IMR-90 (cell line): Measurements from ENCODE around the gene GDI2. TPM values are rescaled to one million over a fixed set of nuclear protein-coding genes. Genes with fewer than 3 reads are reported as not detected.
"Not testable (repeated sequence)": the region's sequence is repeated elsewhere in the genome, so short reads cannot be mapped to it uniquely, and the experiment has no call there.

Source experiments
- ATAC-seq: fragments of 200-7000 bp; cut with Tn5 transposase; 2 replicates; pipeline ENCODE4 v1.9.1; 2020; ENCODE audit warnings: low read depth, mild to moderate bottlenecking, moderate library complexity
- BruUV-seq: library from RNA; stranded (reverse); fragments of 400-500 nt; replicated peaks from 2 replicates; lab custom pipeline; 2021; lab: Mats Ljungman, UMichigan
- CTCF ChIA-PET: fragments of 300-600 bp; formaldehyde crosslinking; extraction: SDS; loops from one replicate; lab custom pipeline; 2021; ENCODE audit warnings: antibody characterized with exemption; lab: Yijun Ruan, JAX
- POLR2A ChIA-PET: fragments of 300-600 bp; sonication (Branson Sonifier 250); formaldehyde crosslinking; loops from one replicate; lab custom pipeline; 2022; ENCODE audit warnings: antibody characterized with exemption; ENCODE audit not compliant: unreplicated experiment; lab: Charles Lee
- DNase-seq: peaks from one replicate; pipeline ENCODE4 v3.0.0; 2013
- H2AFZ ChIP-seq: replicated peaks from 2 replicates; pipeline ENCODE3; 2013; ENCODE audit warnings: low read length, mild to moderate bottlenecking; ENCODE audit not compliant: poor library complexity
- H2AK5ac ChIP-seq: 2 replicates; pipeline ENCODE4 v1.6.1; 2013; ENCODE audit warnings: low read depth, low read length, inconsistent platforms
- H2AK9ac ChIP-seq: replicated peaks from 2 replicates; pipeline ENCODE3; 2013; ENCODE audit warnings: mild to moderate bottlenecking, low read depth, low read length, moderate library complexity; ENCODE audit not compliant: poor library complexity
- H2BK120ac ChIP-seq: 2 replicates; pipeline ENCODE4 v1.6.1; 2013; ENCODE audit warnings: low read depth, low read length, inconsistent platforms
- H2BK15ac ChIP-seq: 3 replicates; pipeline ENCODE4 v1.6.1; 2013; ENCODE audit warnings: low read depth, low read length, inconsistent platforms
- H2BK20ac ChIP-seq: 2 replicates; pipeline ENCODE4 v1.6.1; 2013; ENCODE audit warnings: low read depth, mild to moderate bottlenecking, inconsistent platforms, low read length, moderate library complexity
- H2BK5ac ChIP-seq: 2 replicates; pipeline ENCODE4 v1.6.1; 2013; ENCODE audit warnings: mild to moderate bottlenecking, low read depth, low read length, inconsistent platforms; ENCODE audit not compliant: poor library complexity, severe bottlenecking
- H3K14ac ChIP-seq: replicated peaks from 2 replicates; pipeline ENCODE4 v1.6.1; 2013; ENCODE audit warnings: low read depth, low read length, inconsistent platforms
- H3K18ac ChIP-seq: 2 replicates; pipeline ENCODE4 v1.6.1; 2013; ENCODE audit warnings: low read depth, low read length, control low read depth
- H3K23ac ChIP-seq: 2 replicates; pipeline ENCODE4 v1.6.1; 2013; ENCODE audit warnings: low read depth, low read length, inconsistent platforms
- H3K27ac ChIP-seq: 2 replicates; pipeline ENCODE4 v1.5.1; 2013; ENCODE audit warnings: mild to moderate bottlenecking, control low read depth, low read length; ENCODE audit not compliant: insufficient read depth
- H3K27me3 ChIP-seq: 2 replicates; pipeline ENCODE4 v1.6.1; 2013; ENCODE audit warnings: low read length; ENCODE audit not compliant: control insufficient read depth, insufficient read depth
- H3K36me3 ChIP-seq: 2 replicates; pipeline ENCODE4 v1.6.1; 2013; ENCODE audit warnings: low read length, mixed read lengths; ENCODE audit not compliant: control insufficient read depth, insufficient read depth
- H3K4ac ChIP-seq: 2 replicates; pipeline ENCODE4 v1.6.1; 2013; ENCODE audit warnings: low read depth, low read length, inconsistent platforms
- H3K4me1 ChIP-seq: 2 replicates; pipeline ENCODE4 v1.6.1; 2013; ENCODE audit warnings: low read length, mixed read lengths; ENCODE audit not compliant: control insufficient read depth, insufficient read depth
- H3K4me2 ChIP-seq: 2 replicates; pipeline ENCODE4 v1.6.1; 2013; ENCODE audit warnings: low read depth, mild to moderate bottlenecking, control low read depth, low read length, moderate library complexity
- H3K4me3 ChIP-seq: 2 replicates; pipeline ENCODE4 v1.5.1; 2013; ENCODE audit warnings: low read depth, mild to moderate bottlenecking, control low read depth, low read length, moderate library complexity; ENCODE audit not compliant: insufficient read depth
- H3K56ac ChIP-seq: 2 replicates; pipeline ENCODE4 v1.6.1; 2013; ENCODE audit warnings: low read length, inconsistent platforms; ENCODE audit not compliant: insufficient read depth; ENCODE audit errors: extremely low read depth
- H3K79me1 ChIP-seq, 2 experiments: 2 replicates each; pipeline ENCODE4 v1.6.1; 2013; ENCODE audit warnings: low read length in 2 of 2, inconsistent platforms in 1 of 2, low read depth in 1 of 2
- H3K9ac ChIP-seq: 2 replicates; pipeline ENCODE4 v1.6.1; 2013; ENCODE audit warnings: low read depth, low read length, control low read depth
- H3K9me1 ChIP-seq: 2 replicates; pipeline ENCODE4 v1.6.1; 2013; ENCODE audit warnings: low read length, inconsistent platforms; ENCODE audit not compliant: insufficient read depth
- H3K9me3 ChIP-seq: 2 replicates; pipeline ENCODE4 v1.6.1; 2013; ENCODE audit warnings: low read length; ENCODE audit not compliant: control insufficient read depth, insufficient read depth
- H4K20me1 ChIP-seq: 2 replicates; pipeline ENCODE4 v1.6.1; 2013; ENCODE audit warnings: low read length, inconsistent platforms; ENCODE audit not compliant: insufficient read depth
- H4K5ac ChIP-seq: 2 replicates; pipeline ENCODE4 v1.6.1; 2013; ENCODE audit warnings: mild to moderate bottlenecking, low read depth, low read length, control low read depth
- H4K8ac ChIP-seq, 2 experiments: 2 replicates each; pipeline ENCODE4 v1.6.1; 2013; ENCODE audit warnings: low read depth in 2 of 2, low read length in 2 of 2, control low read depth in 1 of 2, inconsistent platforms in 1 of 2
- H4K91ac ChIP-seq: 2 replicates; pipeline ENCODE4 v1.6.1; 2013; ENCODE audit warnings: low read depth, low read length, inconsistent platforms; ENCODE audit not compliant: insufficient read depth
- WGBS, 2 experiments: methylation state at CpG; one replicate each; pipeline versions ENCODE4 v1.1.5 to v1.1.7; 2013; ENCODE audit warnings: missing lambda C conversion rate in 2 of 2; ENCODE audit not compliant: insufficient read length in 1 of 2; ENCODE audit errors: extremely low coverage in 2 of 2; 5-methylcytosine and 5-hydroxymethylcytosine counted together
- dilution Hi-C: fragments of 300-500 bp; cut with HindIII; formaldehyde crosslinking; loops from one replicate; pipeline ENCODE4 v1.14.3; 2018; ENCODE audit warnings: low sequenced_read_pairs; ENCODE audit not compliant: unreplicated experiment
- in situ Hi-C: fragments of 300-500 bp; cut with MboI; formaldehyde crosslinking; loops from 3 replicates; pipeline ENCODE4 v1.14.3; 2019; ENCODE audit warnings: low sequenced_read_pairs, inconsistent platforms, mixed read lengths
- intact Hi-C: fragments of 100-400 bp; cut with micrococcal nuclease; formaldehyde crosslinking; loops from 2 replicates; pipeline ENCODE4 v1.10.0; 2022
- polyA plus RNA-seq, 3 experiments: library from polyadenylated mRNA; depleted of rRNA; stranded (reverse); fragments of >200 nt; gene quantifications; 2 replicates each; pipeline ENCODE4 v1.2.3, GENCODE V29; 2012; ENCODE audit warnings: low replicate concordance in 1 of 3
- total RNA-seq: library from RNA; depleted of rRNA; stranded (reverse); fragments of >200 nt; gene quantifications from 2 replicates; pipeline ENCODE4 v1.2.3, GENCODE V29; 2012

The GDI2 gene
- total and polyA plus RNA-seq, 2 of the 4 experiments (the other 2 are of a cell fraction) = 171 to 396 TPM

- peaks cover 37 to 58% of the 10 kb centered on the region in 2 experiments for H3K79me1 ChIP-seq
- intact Hi-C loops, in situ Hi-C loops, H3K9me3 ChIP-seq, H2BK5ac ChIP-seq, DNase-seq, ATAC-seq, H3K27ac ChIP-seq, H4K5ac ChIP-seq, H3K27me3 ChIP-seq, H3K18ac ChIP-seq, BruUV-seq, H3K23ac ChIP-seq, H2AFZ ChIP-seq, H3K4me2 ChIP-seq, H2BK120ac ChIP-seq, H4K8ac ChIP-seq, H3K4ac ChIP-seq, H2BK15ac ChIP-seq, H3K4me3 ChIP-seq, H3K14ac ChIP-seq, H3K9ac ChIP-seq, dilution Hi-C loops, H2AK5ac ChIP-seq, H3K56ac ChIP-seq, H4K91ac ChIP-seq, POLR2A ChIA-PET, H2AK9ac ChIP-seq, H2BK20ac ChIP-seq: not testable (repeated sequence)
- H4K20me1 ChIP-seq = peaks cover 72% of the 10 kb centered on the region
- peaks cover 24% of the 10 kb centered on the region for H3K36me3 ChIP-seq
- CTCF ChIA-PET = interaction anchor here (1.9 kb wide), 1 partner anchor 9 kb away, joined by 5 read pairs; no protein-coding TSS in a partner anchor
- WGBS, 2 experiments = no CpG with 5 or more reads among the region's 3 CpGs
- H3K9me1 ChIP-seq = peaks cover 25% of the 10 kb centered on the region
- peaks cover 13% of the 10 kb centered on the region for H3K4me1 ChIP-seq
These were observed 35.5 kb downstream of the GDI2 start for GRCh38 chr10:5777758-5778157.
